Gastroesophageal sphincter (tissue), 4 donors: ENCODE measurements around the gene RAB36. TPM values are rescaled to one million over a fixed set of nuclear protein-coding genes. Genes with fewer than 3 reads are reported as not detected.

Experiments
- ATAC-seq: fragments of 150-250 bp; one replicate; pipeline ENCODE4 v1.9.1; 2016; ENCODE audit warnings: mild to moderate bottlenecking, moderate library complexity
- H3K27ac ChIP-seq, 4 donors: fragments of 200-600 bp; sonication (generic) in 3 of 4; 1 replicate in 3 of 4; 2 replicates in 1 of 4; pipeline ENCODE4 v1.5.1; 2016 to 2019
- H3K27me3 ChIP-seq: fragments of 200-600 bp; sonication (generic); one replicate; pipeline ENCODE4 v1.5.1; 2019
- H3K36me3 ChIP-seq, 2 donors: fragments of 200-600 bp; sonication (generic); one replicate each; pipeline ENCODE4 v1.5.1; 2019; ENCODE audit warnings: control low read depth in 1 of 2
- H3K4me1 ChIP-seq, 3 donors: fragments of 200-600 bp; sonication (generic); 1 replicate in 2 of 3; 2 replicates in 1 of 3; pipeline ENCODE4 v1.5.1; 2016 to 2019; ENCODE audit warnings: control low read depth in 2 of 3
- H3K4me3 ChIP-seq, 2 donors: fragments of 200-600 bp; sonication (generic); one replicate each; pipeline ENCODE4 v1.5.1; 2019; ENCODE audit warnings: mild to moderate bottlenecking in 1 of 2, moderate library complexity in 1 of 2
- H3K9me3 ChIP-seq, 3 donors: fragments of 200-600 bp; sonication (generic); one replicate each; pipeline ENCODE4 v1.5.1; 2017 to 2019; ENCODE audit warnings: control low read depth in 2 of 3
- EP300 ChIP-seq: sonication (generic); formaldehyde crosslinking; IDR thresholded peaks from one replicate; pipeline ENCODE4 v1.6.1; 2017; ENCODE audit warnings: antibody characterized with exemption, mild to moderate bottlenecking
- POLR2A ChIP-seq, 2 donors: fragments of 450-650 bp; IDR thresholded peaks; one replicate each; pipeline ENCODE4 v1.6.1; 2017; ENCODE audit warnings: antibody characterized with exemption in 2 of 2, mild to moderate bottlenecking in 2 of 2, moderate library complexity in 1 of 2
- POLR2AphosphoS5 ChIP-seq: sonication (generic); formaldehyde crosslinking; IDR thresholded peaks from one replicate; pipeline ENCODE4 v1.6.1; 2017; ENCODE audit warnings: antibody characterized with exemption
- WGBS, 2 donors: methylation state at CpG; one replicate each; pipeline ENCODE4 v1.1.5; 2018; ENCODE audit warnings: low coverage in 1 of 2; 5-methylcytosine and 5-hydroxymethylcytosine counted together
- total RNA-seq, 4 donors: library from RNA; depleted of rRNA; stranded (reverse); fragments of >200 nt; gene quantifications; one replicate each; pipeline ENCODE4 v1.1.0, GENCODE V29; 2016
- TF ChIP-seq, protein P1 (sequence below), 4 experiments: fragments of 200-600 bp in 2 of 4; fragments of 450-650 bp in 2 of 4; sonication (generic) in 1 of 4; IDR thresholded peaks; one replicate each; pipeline ENCODE4 v1.5.1; 2017 to 2019; ENCODE audit warnings: antibody characterized with exemption in 4 of 4, mild to moderate bottlenecking in 2 of 4, moderate library complexity in 2 of 4

The RAB36 gene
- total RNA-seq, 4 donors from 2014 or later = 3.9 to 12.2 (median 6.7) TPM

DNA sequence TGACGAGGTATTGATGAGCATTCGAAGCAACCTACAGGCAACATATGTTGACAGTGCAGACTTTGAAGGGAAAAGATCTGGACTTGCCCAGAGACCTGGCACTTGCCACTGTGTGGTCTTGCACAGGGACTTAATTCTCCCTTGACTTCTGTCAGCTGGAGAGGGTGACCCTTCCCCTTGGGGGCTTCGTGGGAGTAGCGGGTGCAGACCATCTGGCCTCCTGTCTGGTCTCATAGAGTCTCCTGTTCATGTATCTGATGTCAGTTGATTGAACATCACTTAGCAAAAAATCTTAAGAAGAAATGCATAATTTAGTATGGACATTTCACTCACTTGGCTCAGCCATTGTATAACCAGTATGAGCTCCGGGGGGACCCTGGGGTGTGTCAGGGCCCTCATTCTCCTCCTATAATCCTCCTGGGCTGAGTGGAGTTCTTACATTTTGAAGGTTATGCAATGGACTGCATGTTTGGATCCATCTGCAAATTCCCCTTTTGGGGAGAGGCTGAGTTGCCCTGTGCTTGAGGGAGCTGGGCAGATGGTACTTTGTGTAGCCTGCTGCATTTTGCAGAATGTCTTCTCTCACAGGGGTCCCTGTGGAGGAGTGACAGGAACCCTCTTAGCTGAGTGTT lies 48.0 kb downstream of the RAB36 start:
- Histone ChIP-seq H3K4me1 (peaks cover 0 to 38% (median 11%) of the 10 kb centered on the region in 3 donors), H3K27me3 (no peaks in the 10 kb centered on the region), H3K4me3 (no peak overlapping the region), H3K27ac (no peak overlapping the region), H3K9me3 (no peaks in the 10 kb centered on the region), H3K36me3 (peaks cover 0 to 24% of the 10 kb centered on the region in 2 donors)
- TF ChIP-seq, protein P1, sequence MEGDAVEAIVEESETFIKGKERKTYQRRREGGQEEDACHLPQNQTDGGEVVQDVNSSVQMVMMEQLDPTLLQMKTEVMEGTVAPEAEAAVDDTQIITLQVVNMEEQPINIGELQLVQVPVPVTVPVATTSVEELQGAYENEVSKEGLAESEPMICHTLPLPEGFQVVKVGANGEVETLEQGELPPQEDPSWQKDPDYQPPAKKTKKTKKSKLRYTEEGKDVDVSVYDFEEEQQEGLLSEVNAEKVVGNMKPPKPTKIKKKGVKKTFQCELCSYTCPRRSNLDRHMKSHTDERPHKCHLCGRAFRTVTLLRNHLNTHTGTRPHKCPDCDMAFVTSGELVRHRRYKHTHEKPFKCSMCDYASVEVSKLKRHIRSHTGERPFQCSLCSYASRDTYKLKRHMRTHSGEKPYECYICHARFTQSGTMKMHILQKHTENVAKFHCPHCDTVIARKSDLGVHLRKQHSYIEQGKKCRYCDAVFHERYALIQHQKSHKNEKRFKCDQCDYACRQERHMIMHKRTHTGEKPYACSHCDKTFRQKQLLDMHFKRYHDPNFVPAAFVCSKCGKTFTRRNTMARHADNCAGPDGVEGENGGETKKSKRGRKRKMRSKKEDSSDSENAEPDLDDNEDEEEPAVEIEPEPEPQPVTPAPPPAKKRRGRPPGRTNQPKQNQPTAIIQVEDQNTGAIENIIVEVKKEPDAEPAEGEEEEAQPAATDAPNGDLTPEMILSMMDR (IDR thresholded peaks at IDR 0.05) = no peak
- TF ChIP-seq POLR2A (IDR thresholded peaks at IDR 0.05) (no peak), POLR2AphosphoS5 (no peak), EP300 (no peak)
- 93 to 100% methylated on average over 1 to 3 of the region's 5 CpGs for WGBS, 2 donors
- ATAC-seq = peak; percentile 18

DNA sequence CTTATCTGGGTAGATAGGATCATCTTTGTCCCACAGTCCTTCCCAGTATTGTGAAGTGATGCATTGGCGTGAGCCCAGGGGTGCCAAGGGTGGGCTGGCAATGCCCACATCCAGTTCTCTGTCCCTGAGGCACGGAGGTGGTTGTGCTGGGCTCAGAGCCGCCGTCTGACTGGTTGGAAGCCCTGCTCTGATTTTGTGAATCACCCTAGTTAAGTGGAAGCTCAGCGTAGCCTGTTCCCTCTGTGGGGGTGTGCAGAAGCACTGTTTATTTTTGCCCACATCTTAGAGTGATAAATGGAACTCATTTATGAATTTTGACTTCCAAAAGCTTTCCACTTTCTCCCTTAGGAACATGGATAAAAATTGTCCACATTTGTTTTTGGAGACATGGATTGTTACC lies 48.6 kb downstream of the RAB36 start:
- peaks cover 0 to 34% (median 11%) of the 10 kb centered on the region in 3 donors for H3K4me1 ChIP-seq
- no peak overlapping the region for H3K27ac ChIP-seq
- TF ChIP-seq, protein P1 (IDR thresholded peaks at IDR 0.05) = no peak
- TF ChIP-seq EP300 (no peak), POLR2AphosphoS5 (no peak)
- H3K9me3 ChIP-seq = no peaks in the 10 kb centered on the region
- H3K27me3 ChIP-seq = no peaks in the 10 kb centered on the region
- no peak overlapping the region for H3K4me3 ChIP-seq
- H3K36me3 ChIP-seq = peaks cover 0 to 25% of the 10 kb centered on the region in 2 donors
- 80% methylated on average over 1 of the region's 5 CpGs; no CpG with 5 or more reads in 1 of the 2 donors for WGBS, 2 donors
- ATAC-seq = no peak

DNA sequence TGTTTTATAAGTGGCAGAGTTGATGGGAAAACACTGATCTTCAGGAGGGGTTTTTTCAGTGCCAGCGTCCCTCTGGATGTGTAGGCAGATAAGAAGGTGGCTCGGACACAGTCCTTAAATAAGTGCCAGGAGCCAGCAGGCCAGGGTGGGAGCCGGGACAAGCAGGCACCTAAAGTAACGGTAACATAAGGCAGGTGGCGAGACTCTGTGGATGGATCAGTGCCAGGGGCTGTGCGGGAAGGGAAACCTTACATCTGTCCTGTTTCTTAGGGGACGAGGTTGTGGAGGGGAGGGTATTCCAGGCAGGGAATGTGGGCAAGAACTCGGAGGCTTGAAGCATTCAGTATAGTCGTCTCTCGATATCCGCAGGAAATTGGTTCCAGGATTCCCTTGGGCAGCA lies 50.9 kb downstream of the RAB36 start:
- peaks cover 0 to 36% (median 11%) of the 10 kb centered on the region in 3 donors for H3K4me1 ChIP-seq
- no peak overlapping the region for H3K4me3 ChIP-seq
- no peaks in the 10 kb centered on the region for H3K27me3 ChIP-seq
- TF ChIP-seq EP300 = no peak
- WGBS, 2 donors = 83 to 93% methylated on average over 8 to 9 of the region's 11 CpGs
- no peak overlapping the region for H3K27ac ChIP-seq
- H3K36me3 ChIP-seq = peaks cover 0 to 27% of the 10 kb centered on the region in 2 donors
- no peaks in the 10 kb centered on the region for H3K9me3 ChIP-seq
- no peak for ATAC-seq

DNA sequence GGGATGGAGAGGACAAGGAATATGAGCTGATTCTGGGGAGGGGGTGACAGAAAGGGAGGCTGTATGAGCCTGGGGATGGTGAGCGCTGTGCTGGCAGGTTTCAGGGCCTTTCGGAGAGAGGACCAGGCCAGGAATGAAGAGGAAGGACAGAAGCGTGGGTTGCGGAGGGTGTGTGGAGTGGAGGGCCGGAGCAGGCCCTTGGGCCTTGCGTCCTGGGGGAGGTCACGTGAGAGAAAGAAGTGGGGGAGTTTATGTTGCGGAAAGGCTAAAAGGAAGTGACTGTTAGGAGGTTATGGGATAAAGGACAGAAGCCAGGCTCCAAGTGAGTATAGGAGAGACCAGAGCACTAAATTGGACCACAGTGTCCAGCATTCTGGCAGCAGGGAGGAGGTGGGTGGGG lies 52.6 kb downstream of the RAB36 start:
- ATAC-seq = no peak
- Histone ChIP-seq H3K4me3 (no peak overlapping the region), H3K27me3 (no peaks in the 10 kb centered on the region), H3K27ac (no peak overlapping the region), H3K36me3 (peaks cover 0 to 13% of the 10 kb centered on the region in 2 donors), H3K4me1 (peaks cover 0 to 43% (median 7%) of the 10 kb centered on the region in 3 donors), H3K9me3 (no peaks in the 10 kb centered on the region)
- 90 to 93% methylated on average over 8 of the region's 8 CpGs for WGBS, 2 donors
- TF ChIP-seq POLR2AphosphoS5 (no peak), EP300 (no peak), POLR2A (IDR thresholded peaks at IDR 0.05) (no peak)
- TF ChIP-seq, protein P1 (IDR thresholded peaks at IDR 0.05) = no peak

DNA sequence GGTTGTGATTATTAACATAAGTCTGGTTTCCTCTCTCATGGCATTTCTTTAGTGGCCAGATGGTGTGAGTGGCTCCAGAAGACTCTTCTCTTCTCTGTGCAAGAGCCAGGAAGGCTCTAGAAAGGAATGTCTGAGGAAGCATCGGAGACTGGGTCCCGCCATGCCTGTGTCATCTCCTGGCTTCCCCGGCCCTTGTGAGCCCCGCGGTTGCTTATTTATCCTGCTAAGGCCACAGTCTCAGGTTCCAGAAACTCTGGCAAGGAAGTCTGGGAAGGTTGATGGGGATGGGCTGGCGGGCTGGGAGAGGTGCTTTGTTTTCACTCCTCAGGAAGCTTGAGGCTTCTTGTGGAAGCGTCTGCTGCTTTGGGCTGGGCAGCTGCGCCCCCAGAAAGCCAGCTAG lies 53.9 kb downstream of the RAB36 start:
- H3K27me3 ChIP-seq = no peaks in the 10 kb centered on the region
- H3K9me3 ChIP-seq = no peaks in the 10 kb centered on the region
- no peak for TF ChIP-seq POLR2AphosphoS5
- no peak for TF ChIP-seq EP300
- TF ChIP-seq POLR2A (IDR thresholded peaks at IDR 0.05) = no peak
- TF ChIP-seq, protein P1 (IDR thresholded peaks at IDR 0.05) = no peak
- no peak overlapping the region for H3K27ac ChIP-seq
- peaks cover 3 to 43% (median 5%) of the 10 kb centered on the region in 3 donors for H3K4me1 ChIP-seq
- no peak for ATAC-seq
- WGBS, 2 donors = 65% methylated on average over 5 of the region's 8 CpGs; no CpG with 5 or more reads in 1 of the 2 donors
- H3K36me3 ChIP-seq = peaks cover 0 to 10% of the 10 kb centered on the region in 2 donors
- no peak overlapping the region for H3K4me3 ChIP-seq
